DOHH2 (cell line): ENCODE results near the gene IFITM10.

Experiments
- CTCF ChIP-seq: fragments of 200-600 bp; sonication (generic); IDR thresholded peaks from one replicate; pipeline ENCODE4 v1.5.1; 2014; ENCODE audit warnings: antibody characterized with exemption, mild to moderate bottlenecking, low read depth, low read length; ENCODE audit not compliant: poor library complexity, severe bottlenecking
- EZH2phosphoT487 ChIP-seq: fragments of 200-600 bp; sonication (generic); IDR thresholded peaks from 2 replicates; pipeline ENCODE4 v1.6.1; 2017; ENCODE audit warnings: borderline replicate concordance, mild to moderate bottlenecking, antibody characterized with exemption, low read length, moderate library complexity, mixed read lengths

- TF ChIP-seq CTCF: no peak
- TF ChIP-seq EZH2phosphoT487: no peak
Measured at GRCh38 chr11:1747753-1748635, 2.4 kb downstream of the IFITM10 start.
